ENCODE data around the gene GARNL3. TPM values are rescaled to one million over a fixed set of nuclear protein-coding genes. Genes with fewer than 3 reads are reported as not detected.

The GARNL3 gene
- total RNA-seq, 1 experiment from 2014 or later: 11.8 TPM

GRCh38 chr9:127406799-127407491, 142.4 kb downstream of the GARNL3 start:
- Mint-ChIP-seq H3K9me3 (ENCODE audit: unreplicated experiment) (no peaks in the 10 kb centered on the region), H3K27me3 (ENCODE audit: insufficient read depth, unreplicated experiment) (no peaks in the 10 kb centered on the region), H3K36me3 (ENCODE audit: insufficient read depth, unreplicated experiment) (peaks cover 58% of the 10 kb centered on the region), H3K27ac (ENCODE audit: unreplicated experiment) (peak overlapping the region; percentile 76), H3K4me3 (ENCODE audit: unreplicated experiment) (no peak overlapping the region), H3K4me1 (ENCODE audit: low read depth, unreplicated experiment) (peaks cover 9% of the 10 kb centered on the region)
- TF ChIP-seq, protein P1, sequence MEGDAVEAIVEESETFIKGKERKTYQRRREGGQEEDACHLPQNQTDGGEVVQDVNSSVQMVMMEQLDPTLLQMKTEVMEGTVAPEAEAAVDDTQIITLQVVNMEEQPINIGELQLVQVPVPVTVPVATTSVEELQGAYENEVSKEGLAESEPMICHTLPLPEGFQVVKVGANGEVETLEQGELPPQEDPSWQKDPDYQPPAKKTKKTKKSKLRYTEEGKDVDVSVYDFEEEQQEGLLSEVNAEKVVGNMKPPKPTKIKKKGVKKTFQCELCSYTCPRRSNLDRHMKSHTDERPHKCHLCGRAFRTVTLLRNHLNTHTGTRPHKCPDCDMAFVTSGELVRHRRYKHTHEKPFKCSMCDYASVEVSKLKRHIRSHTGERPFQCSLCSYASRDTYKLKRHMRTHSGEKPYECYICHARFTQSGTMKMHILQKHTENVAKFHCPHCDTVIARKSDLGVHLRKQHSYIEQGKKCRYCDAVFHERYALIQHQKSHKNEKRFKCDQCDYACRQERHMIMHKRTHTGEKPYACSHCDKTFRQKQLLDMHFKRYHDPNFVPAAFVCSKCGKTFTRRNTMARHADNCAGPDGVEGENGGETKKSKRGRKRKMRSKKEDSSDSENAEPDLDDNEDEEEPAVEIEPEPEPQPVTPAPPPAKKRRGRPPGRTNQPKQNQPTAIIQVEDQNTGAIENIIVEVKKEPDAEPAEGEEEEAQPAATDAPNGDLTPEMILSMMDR (IDR thresholded peaks at IDR 0.05; ENCODE audit: insufficient read depth in 1 of 2, low read depth in 1 of 2, low read length in 1 of 2, severe bottlenecking in 1 of 2, unreplicated experiment in 1 of 2): no peak
- Histone ChIP-seq H3K4me1 (no peaks in the 10 kb centered on the region), H3K27me3 (replicated peaks; ENCODE audit: control insufficient read depth, insufficient read depth, low read length) (no peaks in the 10 kb centered on the region), H3K36me3 (ENCODE audit: control insufficient read depth, insufficient read depth, low read length) (peaks cover 2% of the 10 kb centered on the region), H3K4me3 (ENCODE audit: low read depth, low read length) (no peak overlapping the region), H3K9me3 (no peaks in the 10 kb centered on the region)
- intact Hi-C loops (cut with micrococcal nuclease; ENCODE audit: unreplicated experiment): loop anchor here (2.0 kb wide), 1 partner anchor 46 kb away; no protein-coding TSS in a partner anchor
- no peak for DNase-seq
- BruUV-seq (replicated peaks): TSS peak; percentile 39
- ChIA-PET CTCF (interaction anchor here (1.2 to 1.3 kb wide), 2 partner anchors 10 to 46 kb away, joined by 3 to 5 read pairs; partner anchors contain the start of gene SLC2A8), POLR2A (interaction anchor here (1.1 to 1.4 kb wide), 2 partner anchors 14 to 38 kb away, joined by 3 to 12 read pairs; no protein-coding TSS in a partner anchor)

DNA sequence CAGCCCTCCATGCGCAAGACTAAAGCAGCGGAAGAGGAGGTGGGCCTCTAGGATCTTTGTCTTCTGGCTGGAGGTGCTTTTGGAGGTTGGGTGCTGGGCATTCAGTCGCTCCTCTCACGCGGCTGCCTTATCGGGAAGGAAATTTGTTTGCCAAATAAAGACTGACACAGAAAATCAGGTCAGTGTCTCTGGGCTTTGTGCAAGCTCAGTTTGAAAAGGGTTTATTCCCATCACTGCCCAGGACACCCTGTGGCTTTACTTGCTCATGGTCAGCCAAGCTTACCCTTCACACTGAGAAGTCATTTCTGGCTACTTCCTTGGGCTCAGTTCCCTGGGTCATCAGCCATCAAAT, 142.9 kb downstream of the GARNL3 start:
- Histone ChIP-seq H3K9me3 (no peaks in the 10 kb centered on the region), H3K4me1 (no peaks in the 10 kb centered on the region), H3K4me3 (ENCODE audit: low read depth, low read length) (no peak overlapping the region), H3K36me3 (ENCODE audit: control insufficient read depth, insufficient read depth, low read length) (peaks cover 2% of the 10 kb centered on the region), H3K27me3 (replicated peaks; ENCODE audit: control insufficient read depth, insufficient read depth, low read length) (no peaks in the 10 kb centered on the region)
- Mint-ChIP-seq H3K4me3 (ENCODE audit: unreplicated experiment) (no peak overlapping the region), H3K27me3 (ENCODE audit: insufficient read depth, unreplicated experiment) (no peaks in the 10 kb centered on the region), H3K4me1 (ENCODE audit: low read depth, unreplicated experiment) (peaks cover 9% of the 10 kb centered on the region), H3K27ac (ENCODE audit: unreplicated experiment) (peak overlapping the region; percentile 76), H3K9me3 (ENCODE audit: unreplicated experiment) (no peaks in the 10 kb centered on the region), H3K36me3 (ENCODE audit: insufficient read depth, unreplicated experiment) (peaks cover 60% of the 10 kb centered on the region)
- TF ChIP-seq, protein P1 (IDR thresholded peaks at IDR 0.05; ENCODE audit: insufficient read depth in 1 of 2, low read depth in 1 of 2, low read length in 1 of 2, severe bottlenecking in 1 of 2, unreplicated experiment in 1 of 2): no peak
- ChIA-PET POLR2A (interaction anchor here (1.1 to 1.4 kb wide), 2 partner anchors 13 to 38 kb away, joined by 3 to 12 read pairs; no protein-coding TSS in a partner anchor), CTCF (interaction anchor here (0.7 to 1.3 kb wide), 2 partner anchors 47 to 92 kb away, joined by 3 read pairs; no protein-coding TSS in a partner anchor)
- DNase-seq: no peak
- no TSS peak for BruUV-seq (replicated peaks)
- intact Hi-C loops (cut with micrococcal nuclease; ENCODE audit: unreplicated experiment): loop anchor here (2.0 kb wide), 1 partner anchor 47 kb away; no protein-coding TSS in a partner anchor

DNA sequence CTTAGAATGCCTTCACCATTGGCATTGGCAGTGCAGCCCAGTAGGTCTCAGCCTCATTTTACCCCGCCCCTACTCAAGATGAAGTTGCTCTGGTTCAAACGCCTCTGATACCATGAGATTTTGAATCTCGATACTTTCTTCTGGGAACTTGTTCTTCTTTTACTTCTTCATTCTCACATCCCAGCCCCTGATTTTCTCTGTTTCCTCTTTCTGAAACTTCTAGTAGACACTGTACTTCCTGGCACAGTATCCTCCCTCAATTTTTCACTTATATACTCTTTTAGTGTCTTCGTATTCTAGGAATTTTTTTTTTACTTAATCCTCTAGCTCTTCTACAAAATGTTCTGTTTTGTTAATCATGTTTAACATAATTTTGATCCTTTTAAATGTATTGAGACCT, 146.5 kb downstream of the GARNL3 start:
- Mint-ChIP-seq H3K27ac (ENCODE audit: unreplicated experiment) (no peak overlapping the region), H3K9me3 (ENCODE audit: unreplicated experiment) (no peaks in the 10 kb centered on the region), H3K36me3 (ENCODE audit: insufficient read depth, unreplicated experiment) (peaks cover 64% of the 10 kb centered on the region), H3K27me3 (ENCODE audit: insufficient read depth, unreplicated experiment) (no peaks in the 10 kb centered on the region), H3K4me3 (ENCODE audit: unreplicated experiment) (no peak overlapping the region), H3K4me1 (ENCODE audit: low read depth, unreplicated experiment) (peaks cover 11% of the 10 kb centered on the region)
- DNase-seq: no peak
- ChIA-PET CTCF (interaction anchor here (0.7 kb wide), 1 partner anchor 187 kb away, joined by 5 read pairs; no protein-coding TSS in a partner anchor), POLR2A (no interaction called here)
- Histone ChIP-seq H3K36me3 (ENCODE audit: control insufficient read depth, insufficient read depth, low read length) (no peaks in the 10 kb centered on the region; the same call in 1 of the 2 replicates), H3K9me3 (no peaks in the 10 kb centered on the region), H3K27me3 (replicated peaks; ENCODE audit: control insufficient read depth, insufficient read depth, low read length) (no peaks in the 10 kb centered on the region), H3K4me3 (ENCODE audit: low read depth, low read length) (no peak overlapping the region), H3K4me1 (no peaks in the 10 kb centered on the region)
- no TSS peak for BruUV-seq (replicated peaks)
- TF ChIP-seq, protein P1 (IDR thresholded peaks at IDR 0.05; ENCODE audit: insufficient read depth in 1 of 2, low read depth in 1 of 2, low read length in 1 of 2, severe bottlenecking in 1 of 2, unreplicated experiment in 1 of 2): no peak
- intact Hi-C loops (cut with micrococcal nuclease; ENCODE audit: unreplicated experiment): no loop called here
